GM18511 (cell line): Measurements from ENCODE around the gene SRGAP3.

Experiments
- ATAC-seq: cut with Tn5 transposase; IDR thresholded peaks from one replicate; pipeline ENCODE4 v1.9.1; 2021; ENCODE audit warnings: mild to moderate bottlenecking, moderate library complexity; ENCODE audit not compliant: unreplicated experiment

The SRGAP3 gene

DNA sequence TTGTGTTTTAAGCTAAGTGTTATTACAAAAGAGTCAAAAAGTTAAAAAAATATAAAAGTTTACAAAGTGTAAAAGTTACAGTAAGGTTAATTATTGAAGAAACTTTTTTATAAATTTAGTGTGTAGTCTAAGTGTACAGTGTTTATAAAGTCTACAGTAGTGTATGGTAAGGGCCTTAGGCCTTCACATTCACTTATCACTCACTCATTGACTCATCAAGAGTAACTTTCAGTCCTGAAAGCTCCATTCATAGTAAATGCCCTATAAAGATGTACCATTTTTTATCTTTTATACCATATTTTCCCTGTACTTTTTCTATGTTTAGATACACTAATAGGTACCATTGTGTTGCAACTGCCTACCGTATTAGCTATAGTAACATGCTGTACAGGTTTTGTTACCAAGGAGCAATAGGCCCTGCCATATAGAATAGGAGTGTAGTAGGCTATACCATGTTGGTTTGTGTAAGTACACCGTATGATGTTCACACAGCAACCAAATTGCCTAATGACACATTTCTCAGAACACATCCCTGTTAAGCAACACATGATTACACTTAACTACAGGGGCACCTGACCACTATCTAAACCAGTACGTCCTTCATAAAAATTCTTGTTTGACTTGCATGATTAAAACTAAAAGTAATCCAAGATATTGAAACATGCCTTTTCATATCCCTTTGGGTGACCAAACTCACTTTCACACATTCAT is 303.4 kb downstream of the SRGAP3 start:
- no peak for ATAC-seq

GRCh38 chr3:8942746-8943488 is 306.5 kb downstream of the SRGAP3 start:
- no peak for ATAC-seq

- no peak for ATAC-seq
These were observed 307.3 kb downstream of the SRGAP3 start for GRCh38 chr3:8942115-8942514.

- peak; percentile 49 for ATAC-seq
These were observed 311.4 kb downstream of the SRGAP3 start for GRCh38 chr3:8938021-8938420.

- ATAC-seq, result no peak
These were observed 312.1 kb downstream of the SRGAP3 start for GRCh38 chr3:8937064-8938020.

DNA sequence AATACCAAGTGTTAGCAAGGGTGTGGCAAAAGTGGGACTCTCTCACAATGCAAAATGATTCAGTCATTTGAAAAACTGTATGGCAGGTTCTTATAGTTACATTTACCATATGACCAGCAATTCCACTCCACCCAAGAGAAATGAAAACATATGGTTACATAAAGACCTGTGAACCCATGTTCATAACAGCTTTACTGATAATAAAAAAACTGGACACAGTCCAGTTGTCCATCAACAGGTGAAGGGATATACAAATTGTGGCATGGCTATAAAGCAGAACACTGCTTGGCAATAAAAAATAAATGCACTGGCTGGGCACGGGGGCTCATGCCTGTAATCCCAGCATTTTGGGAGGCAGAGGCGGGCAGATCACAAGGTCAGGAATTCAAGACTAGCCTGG is 316.9 kb downstream of the SRGAP3 start:
- no peak for ATAC-seq

- no peak for ATAC-seq
These were observed 318.1 kb downstream of the SRGAP3 start for GRCh38 chr3:8931342-8931741.
